CD4-positive, alpha-beta T cell (primary cell): ENCODE measurements around the gene AGAP1. TPM values are rescaled to one million over a fixed set of nuclear protein-coding genes. Genes with fewer than 3 reads are reported as not detected.

ENCODE experiments used
- ATAC-seq: fragments of 200-7000 bp; cut with Tn5 transposase; one replicate; pipeline ENCODE4 v1.10.0; 2022; ENCODE audit warnings: mild to moderate bottlenecking; ENCODE audit not compliant: poor library complexity
- CTCF ChIA-PET: fragments of 350-600 bp; sonication (Branson Sonifier 250); formaldehyde crosslinking; loops from one replicate; lab custom pipeline; 2021; ENCODE audit warnings: antibody characterized with exemption, inconsistent platforms; lab: Charles Lee
- POLR2A ChIA-PET: fragments of 350-600 bp; sonication (Branson Sonifier 250); formaldehyde crosslinking; loops from one replicate; lab custom pipeline; 2021; ENCODE audit warnings: antibody characterized with exemption, inconsistent platforms; lab: Charles Lee
- DNase-seq, 14 experiments: peaks; one replicate each; pipeline ENCODE4 v3.0.0-alpha.2; 2013 to 2020; ENCODE audit warnings: mixed read lengths in 2 of 14
- H3K27ac ChIP-seq, 2 donors: one replicate each; pipeline versions ENCODE4 v1.5.1 to v1.7.0; 2013; ENCODE audit warnings: low read length in 2 of 2, low read depth in 1 of 2, mild to moderate bottlenecking in 1 of 2
- H3K27me3 ChIP-seq, 2 experiments: 1 replicate in 1 of 2; 2 replicates in 1 of 2; pipeline versions ENCODE4 v1.6.1 to v1.7.0; 2013; ENCODE audit warnings: low read length in 2 of 2, control low read depth in 1 of 2, mild to moderate bottlenecking in 1 of 2, moderate library complexity in 1 of 2; ENCODE audit not compliant: insufficient read depth in 2 of 2, control insufficient read depth in 1 of 2
- H3K36me3 ChIP-seq: one replicate; pipeline ENCODE4 v1.6.1; 2013; ENCODE audit warnings: low read length, control low read depth; ENCODE audit not compliant: insufficient read depth
- H3K4me1 ChIP-seq: one replicate; pipeline ENCODE4 v1.6.1; 2013; ENCODE audit warnings: low read length, control low read depth; ENCODE audit not compliant: insufficient read depth
- H3K4me3 ChIP-seq: one replicate; pipeline ENCODE4 v1.5.1; 2013; ENCODE audit warnings: mild to moderate bottlenecking, low read length, moderate library complexity
- H3K9me3 ChIP-seq, 2 experiments: 1 replicate in 1 of 2; 2 replicates in 1 of 2; pipeline versions ENCODE4 v1.6.1 to v1.7.0; 2013; ENCODE audit warnings: low read length in 2 of 2, mild to moderate bottlenecking in 2 of 2, control low read depth in 1 of 2, moderate library complexity in 1 of 2; ENCODE audit not compliant: control insufficient read depth in 1 of 2, insufficient read depth in 1 of 2
- H3K27ac Mint-ChIP-seq: one replicate; pipeline ENCODE4 v1.8.0; 2020; ENCODE audit warnings: mixed read lengths
- H3K27me3 Mint-ChIP-seq: one replicate; pipeline ENCODE4 v1.8.0; 2021; ENCODE audit warnings: mixed read lengths
- H3K36me3 Mint-ChIP-seq: one replicate; pipeline ENCODE4 v1.8.0; 2021; ENCODE audit warnings: low read depth, mixed read lengths
- H3K4me1 Mint-ChIP-seq: one replicate; pipeline ENCODE4 v1.8.0; 2021; ENCODE audit warnings: low read depth, mixed read lengths
- H3K4me3 Mint-ChIP-seq: one replicate; pipeline ENCODE4 v1.8.0; 2020; ENCODE audit warnings: mild to moderate bottlenecking, mixed read lengths
- H3K9me3 Mint-ChIP-seq: one replicate; pipeline ENCODE4 v1.8.0; 2020; ENCODE audit warnings: mixed read lengths
- intact Hi-C, 2 experiments: fragments of 100-400 bp; cut with DNase I in 1 of 2; cut with micrococcal nuclease in 1 of 2; formaldehyde crosslinking; loops; one replicate each; pipeline versions ENCODE4 v1.15.1 to v1.9.0; 2023 to 2025; cut with DNase I, micrococcal nuclease
- total RNA-seq, 174 experiments: library from RNA in 2 of 174; stranded (reverse) in 2 of 174; gene quantifications; one replicate each; pipeline ENCODE4 v1.2.3 and lab custom pipeline; 2021 to 2026
- TF ChIP-seq, protein P1 (sequence below): fragments of 200-600 bp; IDR thresholded peaks from one replicate; pipeline ENCODE4 v1.8.0; 2022; ENCODE audit warnings: antibody characterized with exemption, mild to moderate bottlenecking

AGAP1 gene
- total RNA-seq, 2 experiments from 2014 or later = 2.6 to 3.1 TPM

DNA sequence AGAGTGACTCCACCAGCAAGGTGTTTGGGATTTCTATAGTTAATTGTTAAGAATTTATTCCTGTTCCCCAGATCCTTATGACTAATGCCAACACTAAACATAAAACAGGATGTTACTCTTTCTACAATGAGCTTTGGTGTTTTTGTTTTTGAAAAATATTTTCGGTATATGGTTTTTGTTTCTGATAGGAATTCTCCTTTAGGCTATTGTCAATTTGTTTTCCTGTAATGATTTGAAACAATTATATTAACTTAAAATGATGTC is 182.6 kb downstream of the AGAP1 start:
- H3K9me3 Mint-ChIP-seq = no peaks in the 10 kb centered on the region
- Histone ChIP-seq H3K27me3 (peaks cover 9 to 22% of the 10 kb centered on the region in 2 experiments), H3K4me3 (no peak overlapping the region), H3K9me3 (no peaks in the 10 kb centered on the region), H3K27ac (no peak overlapping the region), H3K4me1 (no peaks in the 10 kb centered on the region), H3K36me3 (no peaks in the 10 kb centered on the region)
- TF ChIP-seq, protein P1, sequence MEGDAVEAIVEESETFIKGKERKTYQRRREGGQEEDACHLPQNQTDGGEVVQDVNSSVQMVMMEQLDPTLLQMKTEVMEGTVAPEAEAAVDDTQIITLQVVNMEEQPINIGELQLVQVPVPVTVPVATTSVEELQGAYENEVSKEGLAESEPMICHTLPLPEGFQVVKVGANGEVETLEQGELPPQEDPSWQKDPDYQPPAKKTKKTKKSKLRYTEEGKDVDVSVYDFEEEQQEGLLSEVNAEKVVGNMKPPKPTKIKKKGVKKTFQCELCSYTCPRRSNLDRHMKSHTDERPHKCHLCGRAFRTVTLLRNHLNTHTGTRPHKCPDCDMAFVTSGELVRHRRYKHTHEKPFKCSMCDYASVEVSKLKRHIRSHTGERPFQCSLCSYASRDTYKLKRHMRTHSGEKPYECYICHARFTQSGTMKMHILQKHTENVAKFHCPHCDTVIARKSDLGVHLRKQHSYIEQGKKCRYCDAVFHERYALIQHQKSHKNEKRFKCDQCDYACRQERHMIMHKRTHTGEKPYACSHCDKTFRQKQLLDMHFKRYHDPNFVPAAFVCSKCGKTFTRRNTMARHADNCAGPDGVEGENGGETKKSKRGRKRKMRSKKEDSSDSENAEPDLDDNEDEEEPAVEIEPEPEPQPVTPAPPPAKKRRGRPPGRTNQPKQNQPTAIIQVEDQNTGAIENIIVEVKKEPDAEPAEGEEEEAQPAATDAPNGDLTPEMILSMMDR = no peak
- no peak overlapping the region for H3K4me3 Mint-ChIP-seq
- intact Hi-C loops = no loop called here
- POLR2A ChIA-PET = no interaction called here
- DNase-seq (no peak), ATAC-seq (no peak)
- peaks cover 44% of the 10 kb centered on the region for H3K27me3 Mint-ChIP-seq
- CTCF ChIA-PET = no interaction called here
- no peak overlapping the region for H3K27ac Mint-ChIP-seq
- H3K36me3 Mint-ChIP-seq = no peaks in the 10 kb centered on the region
- H3K4me1 Mint-ChIP-seq = peaks cover 3% of the 10 kb centered on the region

DNA sequence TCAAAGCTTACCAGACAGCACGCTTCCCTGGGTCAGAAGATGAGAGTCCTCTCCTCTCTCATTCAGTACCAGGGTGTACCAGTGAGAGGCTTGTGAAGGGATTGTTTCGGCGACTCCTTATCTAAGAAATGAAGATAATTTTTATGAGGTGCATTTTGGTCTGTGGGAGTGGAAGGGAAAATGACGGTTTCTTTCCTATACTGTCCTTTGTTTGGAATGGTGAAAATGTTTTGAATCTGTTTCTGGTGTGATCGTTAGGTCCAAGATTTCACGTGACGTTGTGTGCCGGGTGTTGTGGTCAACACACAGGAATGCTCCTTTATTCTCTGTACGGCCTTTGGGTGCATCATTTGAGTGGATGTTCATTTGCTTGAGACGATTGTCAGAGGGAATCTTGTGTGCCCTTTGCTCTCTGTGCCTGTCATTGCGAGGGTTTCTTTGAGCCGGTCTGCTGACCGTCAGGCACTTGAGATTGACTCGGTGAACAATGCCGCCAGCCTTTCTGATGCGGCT is 183.5 kb downstream of the AGAP1 start:
- intact Hi-C loops = no loop called here
- no peak overlapping the region for H3K27ac Mint-ChIP-seq
- Histone ChIP-seq H3K27ac (no peak overlapping the region), H3K4me3 (no peak overlapping the region), H3K9me3 (no peaks in the 10 kb centered on the region), H3K27me3 (peaks cover under 1 to 16% of the 10 kb centered on the region in 2 experiments), H3K36me3 (no peaks in the 10 kb centered on the region), H3K4me1 (no peaks in the 10 kb centered on the region)
- no peak overlapping the region for H3K4me3 Mint-ChIP-seq
- H3K36me3 Mint-ChIP-seq = no peaks in the 10 kb centered on the region
- H3K9me3 Mint-ChIP-seq = no peaks in the 10 kb centered on the region
- DNase-seq (no peak), ATAC-seq (no peak)
- no peaks in the 10 kb centered on the region for H3K4me1 Mint-ChIP-seq
- POLR2A ChIA-PET = no interaction called here
- TF ChIP-seq, protein P1 = no peak
- H3K27me3 Mint-ChIP-seq = peaks cover 36% of the 10 kb centered on the region
- CTCF ChIA-PET = no interaction called here

DNA sequence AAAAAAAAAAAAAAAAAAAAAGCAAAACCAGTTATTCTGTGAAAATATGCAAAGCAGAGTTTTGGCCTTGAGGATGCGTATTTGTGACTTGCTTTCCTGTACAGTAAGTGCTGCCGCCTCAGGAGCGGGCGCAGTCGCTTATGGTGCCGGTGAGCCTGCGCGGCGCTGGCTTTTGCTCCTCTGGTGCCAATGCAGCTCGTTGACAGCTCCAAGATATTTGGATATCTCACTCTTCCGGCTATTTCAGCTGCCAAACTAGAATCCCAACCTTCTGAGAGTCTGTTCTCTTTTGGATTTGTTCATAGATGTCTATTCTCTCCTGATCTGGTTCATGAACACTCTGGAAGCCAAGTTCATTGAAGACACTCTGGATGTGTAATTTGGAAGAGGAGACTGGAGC is 184.1 kb downstream of the AGAP1 start:
- ChIA-PET CTCF (no interaction called here), POLR2A (no interaction called here)
- DNase-seq = no peak
- Histone ChIP-seq H3K27ac (no peak overlapping the region), H3K9me3 (no peaks in the 10 kb centered on the region), H3K4me3 (no peak overlapping the region), H3K27me3 (peaks cover 0 to 11% of the 10 kb centered on the region in 2 experiments), H3K4me1 (no peaks in the 10 kb centered on the region), H3K36me3 (no peaks in the 10 kb centered on the region)
- no peak for ATAC-seq
- Mint-ChIP-seq H3K27ac (no peak overlapping the region), H3K4me3 (no peak overlapping the region), H3K4me1 (no peaks in the 10 kb centered on the region), H3K9me3 (no peaks in the 10 kb centered on the region), H3K36me3 (no peaks in the 10 kb centered on the region), H3K27me3 (peaks cover 30% of the 10 kb centered on the region)
- TF ChIP-seq, protein P1 = no peak
- intact Hi-C loops = no loop called here
